Activated CD4-positive, alpha-beta T cell treated with anti-CD3 and anti-CD28 coated beads, Interleukin-2, amount 50 U/mL, for 16 hours (primary cell): Measurements from ENCODE around the gene PLXDC1.
A peak's percentile ranks its signal among the peaks of the same experiment; 100 is the strongest.

Source experiments
- DNase-seq: peaks from one replicate; pipeline ENCODE4 v3.0.0-alpha.2; 2020

Gene PLXDC1

GRCh38 chr17:39094607-39095308, 56.7 kb downstream of the PLXDC1 start:
- no peak for DNase-seq

GRCh38 chr17:39092692-39093230, 58.7 kb downstream of the PLXDC1 start:
- DNase-seq: peak; percentile 9

GRCh38 chr17:39090908-39091665, 60.4 kb downstream of the PLXDC1 start:
- no peak for DNase-seq

GRCh38 chr17:39090400-39090799, 61.0 kb downstream of the PLXDC1 start:
- no peak for DNase-seq

DNA sequence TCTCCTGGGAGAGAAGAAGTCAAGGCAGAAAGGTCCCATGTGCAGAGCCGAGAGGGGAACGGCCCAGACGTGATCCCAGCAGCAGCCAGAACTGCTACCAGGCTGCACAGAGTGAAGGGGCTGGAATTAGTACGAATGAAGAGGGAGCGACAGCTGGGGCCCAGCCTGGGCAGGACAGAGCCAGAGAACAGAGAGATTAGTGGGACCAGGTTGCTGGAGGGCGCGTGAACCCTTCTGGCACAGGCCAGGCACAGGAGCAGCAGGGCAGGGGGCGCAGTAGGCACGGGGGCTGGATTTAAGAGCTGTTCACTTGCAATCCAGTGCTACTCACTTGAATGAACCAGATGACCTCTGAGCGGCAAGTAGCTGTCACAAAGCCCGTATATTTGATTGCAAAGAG, 66.9 kb downstream of the PLXDC1 start:
- no peak for DNase-seq

DNA sequence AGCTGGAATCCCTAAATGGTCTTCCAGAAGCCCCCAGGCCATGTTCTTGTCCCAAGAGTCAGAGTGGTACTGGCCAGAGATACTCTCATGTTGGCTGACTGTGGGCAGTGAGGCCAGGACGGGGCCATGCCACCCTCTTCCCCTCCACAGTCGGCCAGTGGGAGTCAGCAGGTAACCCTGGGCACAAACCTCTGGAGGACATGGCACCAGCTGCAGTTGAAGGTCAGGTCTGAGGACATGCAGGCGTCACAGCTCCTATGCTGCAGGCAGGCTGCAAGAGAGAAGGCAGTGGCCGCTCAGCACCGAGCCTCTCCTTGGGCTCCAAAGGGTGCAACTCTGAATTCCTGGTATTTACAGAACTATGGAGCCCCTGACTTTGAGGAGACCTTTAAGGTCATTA, 68.2 kb downstream of the PLXDC1 start:
- DNase-seq: no peak

GRCh38 chr17:39082482-39082881, 69.0 kb downstream of the PLXDC1 start:
- no peak for DNase-seq

GRCh38 chr17:39081851-39082250, 69.6 kb downstream of the PLXDC1 start:
- no peak for DNase-seq

DNA sequence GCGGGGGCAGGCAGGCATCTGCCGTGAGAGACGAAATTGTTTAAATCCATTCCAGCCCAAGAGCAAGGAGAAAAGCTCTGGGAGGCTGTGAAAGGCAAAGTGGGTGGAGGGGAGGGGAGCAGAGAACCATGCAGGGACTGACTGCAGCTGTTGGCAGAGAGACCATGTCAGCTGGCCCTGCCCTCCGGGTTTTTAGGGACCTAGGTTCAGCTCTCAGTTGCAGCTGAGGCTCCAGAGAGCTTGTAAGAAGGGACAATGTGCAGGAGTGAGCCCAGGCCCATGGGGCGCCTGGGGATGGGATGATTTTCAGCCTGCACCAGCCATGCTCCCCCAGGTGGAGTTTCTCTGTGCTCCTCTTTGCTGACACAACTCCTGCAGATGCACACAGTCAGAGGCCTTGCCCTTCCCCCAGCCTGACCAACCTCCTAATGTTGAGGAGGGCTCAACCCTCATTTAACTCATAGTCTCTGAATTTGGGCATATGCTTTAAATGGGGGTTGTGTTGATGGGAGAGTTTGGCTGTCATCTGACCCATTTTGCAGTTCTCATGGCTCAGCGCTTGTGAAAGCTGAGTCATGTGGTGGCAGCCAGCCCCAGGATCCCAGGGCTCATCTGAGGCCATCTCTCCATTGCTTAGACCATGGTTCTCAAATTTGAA, 70.9 kb downstream of the PLXDC1 start:
- no peak for DNase-seq

DNA sequence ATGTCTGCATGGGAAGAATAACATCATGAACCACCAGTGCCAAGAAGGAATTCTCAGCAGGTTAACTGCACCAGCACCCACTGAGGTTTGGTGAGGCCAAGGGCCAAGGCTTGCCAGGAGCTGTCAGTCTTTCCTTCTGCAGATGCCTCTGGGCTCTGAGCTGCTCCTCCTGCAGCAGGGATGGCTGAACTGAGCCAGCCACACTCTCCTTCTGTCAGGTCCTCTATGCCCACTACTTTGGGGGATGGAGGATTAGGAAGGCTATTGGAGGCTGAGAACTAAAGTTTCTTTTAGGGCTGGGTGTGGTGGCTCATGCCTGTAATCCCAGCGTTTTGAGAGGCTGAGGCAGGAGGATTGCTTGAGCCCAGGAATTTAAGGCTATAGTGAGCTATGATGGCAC, 71.6 kb downstream of the PLXDC1 start:
- no peak for DNase-seq

GRCh38 chr17:39077866-39078265, 73.6 kb downstream of the PLXDC1 start:
- DNase-seq: no peak

DNA sequence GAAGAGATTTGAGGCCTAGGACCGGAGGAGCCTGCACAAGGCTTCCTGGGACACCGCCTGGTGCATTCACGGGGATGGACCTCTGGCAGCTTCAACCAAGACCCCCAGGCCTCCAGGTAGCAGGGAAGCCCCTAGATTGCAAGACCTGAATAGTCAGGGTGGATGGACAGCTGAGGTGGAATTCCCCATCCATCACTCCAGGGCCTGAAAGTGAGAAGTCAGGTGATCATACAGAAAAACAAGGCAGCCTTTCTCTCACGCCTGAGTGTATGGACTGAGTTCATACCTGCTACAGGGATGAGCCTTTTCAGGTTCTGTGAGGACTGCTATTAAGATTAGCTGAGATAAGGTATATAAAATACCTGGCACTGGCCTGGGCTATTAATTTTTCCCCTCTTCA, 74.2 kb downstream of the PLXDC1 start:
- DNase-seq: no peak

- DNase-seq: no peak
Observed at GRCh38 chr17:39074676-39075075, 76.8 kb downstream of the PLXDC1 start.

- no peak for DNase-seq
Observed at GRCh38 chr17:39073916-39074315, 77.5 kb downstream of the PLXDC1 start.

GRCh38 chr17:39073353-39073752, 78.1 kb downstream of the PLXDC1 start:
- DNase-seq: no peak

DNA sequence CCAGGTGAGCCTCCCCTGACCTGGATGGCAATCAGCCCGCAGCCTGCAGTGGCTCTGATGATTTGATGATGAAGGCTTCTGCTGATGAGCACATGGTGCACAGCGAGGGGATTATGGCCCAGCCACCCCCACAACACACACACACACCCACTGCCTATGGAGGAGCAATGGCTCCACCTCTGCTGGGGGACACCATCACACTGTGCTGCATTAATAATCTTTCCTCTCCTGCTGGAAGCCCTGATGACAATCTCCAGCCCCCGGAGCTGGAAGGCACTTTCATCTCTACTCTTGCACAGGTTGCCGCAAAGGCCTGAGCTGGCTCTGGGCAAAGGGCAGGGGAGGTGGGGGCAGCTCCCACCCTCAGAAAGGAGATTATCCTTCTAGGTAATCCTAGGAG, 79.9 kb downstream of the PLXDC1 start:
- no peak for DNase-seq

DNA sequence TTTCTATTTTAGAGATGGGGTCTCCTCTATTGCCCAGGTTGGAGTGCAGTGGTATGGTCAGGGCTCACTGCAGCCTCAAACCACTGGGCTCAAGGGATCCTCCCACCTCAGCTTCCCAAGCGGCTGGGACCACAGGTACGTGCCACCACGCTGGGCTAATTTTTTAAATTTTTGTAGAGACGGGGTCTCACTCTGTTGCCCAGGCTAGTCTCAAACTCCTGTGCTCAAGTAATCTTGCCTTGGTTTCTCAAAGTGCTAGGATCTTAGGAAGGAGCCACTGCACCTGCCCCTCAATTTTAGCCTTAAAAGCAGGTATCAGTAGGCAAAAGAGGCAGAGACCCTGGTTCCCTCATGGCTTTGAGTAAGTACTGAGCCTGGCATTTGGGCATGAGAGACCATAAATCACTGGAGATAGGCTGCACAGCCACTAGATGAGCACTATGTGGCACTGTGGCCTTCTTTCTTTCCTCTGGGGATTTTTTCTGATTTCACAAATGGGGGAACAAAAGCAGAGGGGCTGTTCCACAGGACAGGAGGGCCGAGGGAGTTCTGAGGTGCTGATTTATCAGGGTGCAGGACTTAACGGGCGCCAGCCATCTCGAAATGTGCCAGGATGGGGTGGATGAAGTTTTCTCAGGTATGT, 82.2 kb downstream of the PLXDC1 start:
- peak; percentile 20 for DNase-seq

GRCh38 chr17:39064819-39065218, 86.6 kb downstream of the PLXDC1 start:
- DNase-seq: no peak

- no peak for DNase-seq
Observed at GRCh38 chr17:39064374-39064773, 87.1 kb downstream of the PLXDC1 start.

- no peak for DNase-seq
Observed at GRCh38 chr17:39063681-39064069, 87.8 kb downstream of the PLXDC1 start.

DNA sequence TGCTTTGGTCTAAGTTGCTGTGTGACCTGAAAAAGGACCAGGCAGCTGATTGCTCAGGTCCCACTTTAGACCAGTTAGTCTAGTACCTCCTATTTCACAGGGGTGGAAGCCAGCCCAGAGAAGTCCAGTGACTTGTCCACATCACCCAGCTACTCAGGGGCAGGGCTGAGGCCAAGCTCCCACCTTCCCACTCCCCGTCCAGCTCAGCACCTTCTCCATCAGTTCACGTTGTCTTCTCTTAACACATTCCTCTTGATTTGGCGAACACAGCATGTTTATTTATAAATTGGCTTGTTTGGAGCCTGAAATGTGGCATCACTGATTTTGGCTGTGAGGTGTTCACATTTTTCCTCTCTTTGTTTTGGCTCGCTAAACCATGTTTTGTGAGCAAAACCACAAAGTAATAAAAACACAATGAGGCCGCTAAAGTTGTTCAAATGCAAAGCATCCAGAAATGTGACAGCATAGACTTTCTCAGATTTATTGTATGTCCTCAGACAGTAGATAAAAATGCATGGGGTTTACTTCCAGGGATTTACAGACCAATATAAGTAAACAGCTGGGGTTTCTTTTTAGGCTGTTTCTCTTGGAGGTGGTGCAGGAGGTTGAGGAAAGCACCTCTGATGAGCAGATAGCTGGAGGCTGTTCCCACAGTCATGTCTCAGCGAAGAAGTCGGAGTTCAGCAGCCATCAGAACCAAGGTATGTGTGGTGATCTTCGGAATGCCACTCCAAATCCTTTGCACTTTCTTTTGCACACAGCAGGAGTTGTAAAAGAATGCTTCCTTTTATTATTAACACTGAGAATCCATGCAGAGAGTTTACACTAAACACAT, 88.4 kb downstream of the PLXDC1 start:
- no peak for DNase-seq

DNA sequence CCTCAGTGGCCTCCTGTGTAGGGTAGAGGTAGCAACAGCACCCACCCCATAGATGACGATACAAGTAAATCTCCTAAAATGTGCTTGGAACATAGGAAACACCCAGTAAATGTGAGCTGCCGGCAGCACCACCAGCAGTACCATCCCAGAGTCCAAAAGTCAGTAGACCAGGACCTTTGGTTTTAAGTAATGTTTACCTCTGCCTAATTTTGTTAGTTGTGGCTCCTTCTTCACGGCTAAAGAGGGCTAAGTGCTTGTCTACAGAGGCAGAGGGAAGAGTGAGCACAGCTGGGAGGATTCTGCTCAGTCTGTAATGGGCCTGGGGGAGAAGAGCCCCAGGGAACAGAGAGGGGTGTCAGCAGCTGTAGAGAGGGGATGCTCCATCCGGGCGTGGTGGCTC, 92.9 kb downstream of the PLXDC1 start:
- no peak for DNase-seq
